Measurements from ENCODE around the gene ATF7IP. TPM values are rescaled to one million over a fixed set of nuclear protein-coding genes. Genes with fewer than 3 reads are reported as not detected.

Gene ATF7IP
- polyA plus RNA-seq, 1 of the 3 experiments (the other 2 are of a cell fraction): 2.8 TPM

DNA sequence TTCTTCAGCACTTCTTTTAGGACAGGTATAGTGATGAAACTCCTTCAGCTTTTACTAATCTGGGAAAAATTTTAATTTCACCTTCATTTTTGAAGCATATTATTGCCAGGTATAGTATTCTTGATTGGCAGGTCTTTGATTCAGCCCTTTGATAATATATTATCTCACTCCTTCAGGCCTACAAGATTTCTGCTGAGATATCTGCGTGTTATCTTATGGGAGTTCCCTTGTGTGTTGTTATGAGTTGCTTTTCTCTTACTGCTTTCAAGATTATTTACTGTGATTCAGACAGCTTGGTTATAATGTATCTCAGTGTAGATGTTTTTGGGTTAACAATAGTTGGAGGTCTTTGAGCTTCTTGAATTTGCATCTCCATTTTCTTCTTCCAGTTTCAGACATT lies 87.4 kb downstream of the ATF7IP start:
- Histone ChIP-seq H3K27me3 (ENCODE audit: insufficient read depth) (no peaks in the 10 kb centered on the region), H3K4me1 (ENCODE audit: control insufficient read depth in 1 of 2, insufficient read depth in 2 of 2, low read depth in 1 of 2, low read length in 1 of 2) (no peaks in the 10 kb centered on the region; a peak in 1 of 4 replicates), H3K4me2 (no peak overlapping the region), H3K79me2 (ENCODE audit: insufficient read depth) (no peaks in the 10 kb centered on the region; the same call in 1 of the 2 replicates), H3K4me3 (ENCODE audit: low read depth in 2 of 2, low read length in 1 of 2) (no peak overlapping the region), H4K20me1 (ENCODE audit: insufficient read depth) (no peaks in the 10 kb centered on the region), H3K9ac (no peak overlapping the region), H3K9me2 (no peaks in the 10 kb centered on the region), H3K27ac (ENCODE audit: low read depth in 2 of 2, low read length in 1 of 2) (no peak overlapping the region), H3K36me3 (replicated peaks in 1 of 2; ENCODE audit: control insufficient read depth in 1 of 2, insufficient read depth in 2 of 2, low read length in 1 of 2) (peaks cover 21 to 23% of the 10 kb centered on the region in 2 experiments), H2AFZ (ENCODE audit: low read depth) (no peak overlapping the region), H3F3A (replicated peaks; ENCODE audit: insufficient read depth) (no peaks in the 10 kb centered on the region), H3K9me3 (no peaks in the 10 kb centered on the region)
- TF ChIP-seq POLR2AphosphoS5 (IDR thresholded peaks at IDR 0.05; ENCODE audit: low read depth, low read length) (no peak), RCOR1 (IDR thresholded peaks at IDR 0.05; ENCODE audit: low read length) (no peak), FOXJ3 (CRISPR knock-in tag; IDR thresholded peaks at IDR 0.05) (no peak), MXI1 (IDR thresholded peaks at IDR 0.05; ENCODE audit: low read depth, low read length) (no peak), GATA2 (CRISPR knock-in tag; IDR thresholded peaks at IDR 0.05) (no peak), YY1 (IDR thresholded peaks at IDR 0.05; ENCODE audit: low read depth) (no peak), EZH2phosphoT487 (IDR thresholded peaks at IDR 0.05; ENCODE audit: borderline replicate concordance, low read depth) (no peak), TAF1 (IDR thresholded peaks at IDR 0.05; ENCODE audit: borderline replicate concordance, low read depth, low read length) (no peak)
- TF ChIP-seq, protein P1, sequence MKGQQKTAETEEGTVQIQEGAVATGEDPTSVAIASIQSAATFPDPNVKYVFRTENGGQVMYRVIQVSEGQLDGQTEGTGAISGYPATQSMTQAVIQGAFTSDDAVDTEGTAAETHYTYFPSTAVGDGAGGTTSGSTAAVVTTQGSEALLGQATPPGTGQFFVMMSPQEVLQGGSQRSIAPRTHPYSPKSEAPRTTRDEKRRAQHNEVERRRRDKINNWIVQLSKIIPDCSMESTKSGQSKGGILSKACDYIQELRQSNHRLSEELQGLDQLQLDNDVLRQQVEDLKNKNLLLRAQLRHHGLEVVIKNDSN (IDR thresholded peaks at IDR 0.05; ENCODE audit: borderline replicate concordance, low read depth): no peak
- TF ChIP-seq, protein P2, sequence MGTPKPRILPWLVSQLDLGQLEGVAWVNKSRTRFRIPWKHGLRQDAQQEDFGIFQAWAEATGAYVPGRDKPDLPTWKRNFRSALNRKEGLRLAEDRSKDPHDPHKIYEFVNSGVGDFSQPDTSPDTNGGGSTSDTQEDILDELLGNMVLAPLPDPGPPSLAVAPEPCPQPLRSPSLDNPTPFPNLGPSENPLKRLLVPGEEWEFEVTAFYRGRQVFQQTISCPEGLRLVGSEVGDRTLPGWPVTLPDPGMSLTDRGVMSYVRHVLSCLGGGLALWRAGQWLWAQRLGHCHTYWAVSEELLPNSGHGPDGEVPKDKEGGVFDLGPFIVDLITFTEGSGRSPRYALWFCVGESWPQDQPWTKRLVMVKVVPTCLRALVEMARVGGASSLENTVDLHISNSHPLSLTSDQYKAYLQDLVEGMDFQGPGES (IDR thresholded peaks at IDR 0.05; ENCODE audit: low read depth, low read length): no peak
- CTCF ChIA-PET: interaction anchor here (0.7 to 1.3 kb wide), 4 partner anchors 8 to 215 kb away, joined by 3 to 4 read pairs (median 3); no protein-coding TSS in a partner anchor
- DNase-seq: no peak
- WGBS (ENCODE audit: low lambda C conversion rate): 88% methylated on average over 1 of the region's 1 CpG
- POLR2A ChIA-PET: no interaction called here

DNA sequence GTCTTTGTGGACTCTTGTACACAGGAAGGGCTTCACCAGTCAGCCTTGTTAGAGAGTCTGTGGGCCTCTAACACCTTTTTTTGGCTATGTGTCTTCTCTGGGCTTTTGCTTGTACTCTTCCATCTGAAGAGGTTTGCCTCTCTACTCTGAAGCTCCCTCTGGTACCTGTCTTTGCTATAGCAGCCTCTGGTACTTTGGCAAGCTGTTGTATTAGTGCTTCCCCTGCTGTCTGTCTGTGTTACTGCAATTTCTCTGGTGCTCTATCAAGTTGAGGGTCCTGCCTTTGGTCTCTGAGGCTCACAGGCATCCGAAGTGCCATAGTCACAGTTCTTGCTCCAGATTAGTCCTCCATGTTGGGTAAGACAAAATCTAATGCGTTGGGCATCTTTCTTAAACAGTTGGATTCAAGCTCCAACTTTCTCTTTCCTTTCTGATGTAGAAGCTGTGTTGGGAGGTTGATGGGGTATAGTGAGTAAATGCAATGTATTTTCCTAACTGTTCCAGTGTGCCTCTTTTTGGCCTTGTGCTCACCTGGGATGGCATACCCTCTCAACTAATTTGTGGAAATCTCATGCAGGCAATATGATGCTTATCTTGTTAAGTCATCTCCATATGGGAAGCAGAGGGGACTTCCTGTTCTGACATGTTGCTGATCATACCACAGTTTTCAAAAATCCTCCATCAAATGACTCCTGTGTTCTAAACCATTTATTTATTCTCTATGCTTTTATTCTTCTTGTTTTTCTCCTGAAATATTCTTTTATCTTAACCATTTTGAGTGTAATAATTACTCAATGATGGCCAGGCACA lies 88.8 kb downstream of the ATF7IP start:
- H3K36me3 ChIP-seq (replicated peaks in 1 of 2; ENCODE audit: control insufficient read depth in 1 of 2, insufficient read depth in 2 of 2, low read length in 1 of 2): peaks cover 15 to 17% of the 10 kb centered on the region in 2 experiments
- H3K9me3 ChIP-seq: no peaks in the 10 kb centered on the region
- POLR2A ChIA-PET: no interaction called here
- CTCF ChIA-PET: interaction anchor here (0.6 to 1.7 kb wide), 10 partner anchors 9 to 233 kb away, joined by 3 to 7 read pairs (median 3); no protein-coding TSS in a partner anchor
- no peaks in the 10 kb centered on the region; the same call in 1 of the 2 replicates for H3K79me2 ChIP-seq (ENCODE audit: insufficient read depth)
- no peak overlapping the region for H3K9ac ChIP-seq
- H3K4me1 ChIP-seq (ENCODE audit: control insufficient read depth in 1 of 2, insufficient read depth in 2 of 2, low read depth in 1 of 2, low read length in 1 of 2): no peaks in the 10 kb centered on the region; a peak in 1 of 4 replicates
- peak; percentile 26 for DNase-seq
- H3K9me2 ChIP-seq: no peaks in the 10 kb centered on the region
- H3K4me2 ChIP-seq: no peak overlapping the region
- no peaks in the 10 kb centered on the region for H3F3A ChIP-seq (replicated peaks; ENCODE audit: insufficient read depth)
- no peaks in the 10 kb centered on the region for H3K27me3 ChIP-seq (ENCODE audit: insufficient read depth)
- 78% methylated on average over 2 of the region's 2 CpGs for WGBS (ENCODE audit: low lambda C conversion rate)
- no peak overlapping the region for H3K27ac ChIP-seq (ENCODE audit: low read depth in 2 of 2, low read length in 1 of 2)
- no peak overlapping the region for H2AFZ ChIP-seq (ENCODE audit: low read depth)
- H3K4me3 ChIP-seq (ENCODE audit: low read depth in 2 of 2, low read length in 1 of 2): peak overlapping the region in 1 of 2 experiments; percentile 39; a peak in 1 of 4 replicates
- H4K20me1 ChIP-seq (ENCODE audit: insufficient read depth): no peaks in the 10 kb centered on the region
- TF ChIP-seq CHD2 (IDR thresholded peaks at IDR 0.05; ENCODE audit: low read length, partially characterized antibody): no peak
- TF ChIP-seq, protein P2 (IDR thresholded peaks at IDR 0.05; ENCODE audit: low read depth, low read length): no peak
- no peak for TF ChIP-seq MXI1 (IDR thresholded peaks at IDR 0.05; ENCODE audit: low read depth, low read length)
- no peak for TF ChIP-seq ELF1 (IDR thresholded peaks at IDR 0.05)
- TF ChIP-seq JUND (IDR thresholded peaks at IDR 0.05): no peak
- no peak for TF ChIP-seq FOXM1 (IDR thresholded peaks at IDR 0.05; ENCODE audit: low read depth)
- TF ChIP-seq FOXJ3 (CRISPR knock-in tag; IDR thresholded peaks at IDR 0.05): no peak
- TF ChIP-seq, protein P3, sequence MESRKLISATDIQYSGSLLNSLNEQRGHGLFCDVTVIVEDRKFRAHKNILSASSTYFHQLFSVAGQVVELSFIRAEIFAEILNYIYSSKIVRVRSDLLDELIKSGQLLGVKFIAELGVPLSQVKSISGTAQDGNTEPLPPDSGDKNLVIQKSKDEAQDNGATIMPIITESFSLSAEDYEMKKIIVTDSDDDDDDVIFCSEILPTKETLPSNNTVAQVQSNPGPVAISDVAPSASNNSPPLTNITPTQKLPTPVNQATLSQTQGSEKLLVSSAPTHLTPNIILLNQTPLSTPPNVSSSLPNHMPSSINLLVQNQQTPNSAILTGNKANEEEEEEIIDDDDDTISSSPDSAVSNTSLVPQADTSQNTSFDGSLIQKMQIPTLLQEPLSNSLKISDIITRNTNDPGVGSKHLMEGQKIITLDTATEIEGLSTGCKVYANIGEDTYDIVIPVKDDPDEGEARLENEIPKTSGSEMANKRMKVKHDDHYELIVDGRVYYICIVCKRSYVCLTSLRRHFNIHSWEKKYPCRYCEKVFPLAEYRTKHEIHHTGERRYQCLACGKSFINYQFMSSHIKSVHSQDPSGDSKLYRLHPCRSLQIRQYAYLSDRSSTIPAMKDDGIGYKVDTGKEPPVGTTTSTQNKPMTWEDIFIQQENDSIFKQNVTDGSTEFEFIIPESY (IDR thresholded peaks at IDR 0.05; ENCODE audit: borderline replicate concordance, low read depth): no peak
- TF ChIP-seq SMC3 (IDR thresholded peaks at IDR 0.05; ENCODE audit: low read depth, low read length): peak; percentile 58; the same call in 1 of the 2 replicates
- no peak for TF ChIP-seq YY1 (IDR thresholded peaks at IDR 0.05; ENCODE audit: low read depth)
- TF ChIP-seq, protein P4, sequence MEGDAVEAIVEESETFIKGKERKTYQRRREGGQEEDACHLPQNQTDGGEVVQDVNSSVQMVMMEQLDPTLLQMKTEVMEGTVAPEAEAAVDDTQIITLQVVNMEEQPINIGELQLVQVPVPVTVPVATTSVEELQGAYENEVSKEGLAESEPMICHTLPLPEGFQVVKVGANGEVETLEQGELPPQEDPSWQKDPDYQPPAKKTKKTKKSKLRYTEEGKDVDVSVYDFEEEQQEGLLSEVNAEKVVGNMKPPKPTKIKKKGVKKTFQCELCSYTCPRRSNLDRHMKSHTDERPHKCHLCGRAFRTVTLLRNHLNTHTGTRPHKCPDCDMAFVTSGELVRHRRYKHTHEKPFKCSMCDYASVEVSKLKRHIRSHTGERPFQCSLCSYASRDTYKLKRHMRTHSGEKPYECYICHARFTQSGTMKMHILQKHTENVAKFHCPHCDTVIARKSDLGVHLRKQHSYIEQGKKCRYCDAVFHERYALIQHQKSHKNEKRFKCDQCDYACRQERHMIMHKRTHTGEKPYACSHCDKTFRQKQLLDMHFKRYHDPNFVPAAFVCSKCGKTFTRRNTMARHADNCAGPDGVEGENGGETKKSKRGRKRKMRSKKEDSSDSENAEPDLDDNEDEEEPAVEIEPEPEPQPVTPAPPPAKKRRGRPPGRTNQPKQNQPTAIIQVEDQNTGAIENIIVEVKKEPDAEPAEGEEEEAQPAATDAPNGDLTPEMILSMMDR (IDR thresholded peaks at IDR 0.05): peak; percentile 44
